Astrocyte (in vitro differentiated cells and primary cell): ENCODE results near the gene VGLL3.

Experiments
- EZH2 ChIP-seq: IDR thresholded peaks from 2 replicates; pipeline ENCODE4 v1.6.1; 2012; ENCODE audit warnings: mild to moderate bottlenecking, low read length, inconsistent platforms; ENCODE audit not compliant: insufficient read depth
- TF ChIP-seq, protein P1 (sequence below): IDR thresholded peaks from 2 replicates; pipeline ENCODE4 v1.5.1; 2011; ENCODE audit warnings: low read depth, mild to moderate bottlenecking, inconsistent platforms, low read length, moderate library complexity; ENCODE audit not compliant: insufficient read depth

DNA sequence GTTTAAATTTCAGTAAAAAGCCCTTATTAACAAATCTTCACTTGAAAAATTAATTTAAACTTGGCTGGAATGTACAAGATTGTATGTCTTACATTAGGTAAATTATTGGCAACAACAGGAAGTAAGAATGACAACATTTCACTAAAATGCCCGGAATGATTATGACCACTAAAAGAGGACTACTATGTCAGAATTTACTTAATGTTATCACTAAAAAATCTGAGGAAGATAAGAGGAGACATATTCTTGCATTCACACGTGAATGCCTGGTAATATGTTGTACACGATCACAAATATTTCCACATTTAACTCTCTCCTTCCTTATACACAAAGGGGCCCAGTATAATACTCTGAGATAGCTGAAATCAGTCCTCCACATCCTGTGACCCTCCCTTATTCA lies 29.7 kb downstream of the VGLL3 start:
- TF ChIP-seq, protein P1, sequence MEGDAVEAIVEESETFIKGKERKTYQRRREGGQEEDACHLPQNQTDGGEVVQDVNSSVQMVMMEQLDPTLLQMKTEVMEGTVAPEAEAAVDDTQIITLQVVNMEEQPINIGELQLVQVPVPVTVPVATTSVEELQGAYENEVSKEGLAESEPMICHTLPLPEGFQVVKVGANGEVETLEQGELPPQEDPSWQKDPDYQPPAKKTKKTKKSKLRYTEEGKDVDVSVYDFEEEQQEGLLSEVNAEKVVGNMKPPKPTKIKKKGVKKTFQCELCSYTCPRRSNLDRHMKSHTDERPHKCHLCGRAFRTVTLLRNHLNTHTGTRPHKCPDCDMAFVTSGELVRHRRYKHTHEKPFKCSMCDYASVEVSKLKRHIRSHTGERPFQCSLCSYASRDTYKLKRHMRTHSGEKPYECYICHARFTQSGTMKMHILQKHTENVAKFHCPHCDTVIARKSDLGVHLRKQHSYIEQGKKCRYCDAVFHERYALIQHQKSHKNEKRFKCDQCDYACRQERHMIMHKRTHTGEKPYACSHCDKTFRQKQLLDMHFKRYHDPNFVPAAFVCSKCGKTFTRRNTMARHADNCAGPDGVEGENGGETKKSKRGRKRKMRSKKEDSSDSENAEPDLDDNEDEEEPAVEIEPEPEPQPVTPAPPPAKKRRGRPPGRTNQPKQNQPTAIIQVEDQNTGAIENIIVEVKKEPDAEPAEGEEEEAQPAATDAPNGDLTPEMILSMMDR, result no peak
- TF ChIP-seq EZH2, result no peak
